Fibroblast of skin of right biceps (primary cell): ENCODE data around the gene EEF1A2.
"Not testable (repeated sequence)": the region's sequence is repeated elsewhere in the genome, so short reads cannot be mapped to it uniquely, and the experiment has no call there.

Experiments used
- DNase-seq: peaks from one replicate; pipeline ENCODE4 v3.0.0-alpha.2; 2013

Gene EEF1A2

DNA sequence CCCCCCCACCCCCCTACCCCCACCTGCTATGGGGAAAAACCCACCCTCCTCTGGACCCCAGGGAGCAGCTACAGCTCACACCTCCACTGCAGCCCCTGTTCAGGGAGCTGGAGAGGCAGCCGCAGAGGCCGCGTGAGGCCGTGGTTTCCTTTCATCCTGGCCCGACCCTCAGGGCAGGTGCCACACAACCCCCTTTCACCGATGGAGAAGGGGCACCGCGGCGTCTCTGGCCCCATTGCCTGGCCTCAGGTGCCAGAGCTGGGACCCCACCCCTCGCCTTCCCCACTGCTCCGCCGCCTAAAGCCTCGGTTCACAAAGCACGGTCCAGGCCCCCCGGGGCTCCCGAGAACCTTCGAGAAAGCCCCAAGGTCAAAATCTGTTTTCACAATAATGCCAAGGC is 14.6 kb downstream of the EEF1A2 start:
- DNase-seq, result no peak

DNA sequence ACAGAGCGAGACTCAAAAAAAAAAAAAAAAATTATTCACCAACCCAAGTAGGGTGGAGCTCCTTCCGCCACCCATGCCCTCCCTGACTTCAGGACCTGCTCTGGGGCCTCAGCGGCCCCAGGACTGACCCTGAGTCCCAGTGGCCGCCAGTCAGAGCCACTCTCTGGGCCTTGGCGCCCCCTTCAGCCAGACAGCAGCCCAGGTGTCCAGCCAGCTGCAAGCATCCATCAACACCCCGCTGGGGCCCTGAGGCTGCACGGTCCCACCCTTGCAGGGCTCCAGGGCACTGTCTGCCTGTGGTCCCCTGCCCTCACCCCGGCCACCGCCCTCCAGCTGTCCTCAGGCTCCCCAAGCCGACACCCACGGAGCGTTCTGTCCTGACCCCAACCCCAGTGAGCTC is 15.0 kb downstream of the EEF1A2 start:
- no peak for DNase-seq

DNA sequence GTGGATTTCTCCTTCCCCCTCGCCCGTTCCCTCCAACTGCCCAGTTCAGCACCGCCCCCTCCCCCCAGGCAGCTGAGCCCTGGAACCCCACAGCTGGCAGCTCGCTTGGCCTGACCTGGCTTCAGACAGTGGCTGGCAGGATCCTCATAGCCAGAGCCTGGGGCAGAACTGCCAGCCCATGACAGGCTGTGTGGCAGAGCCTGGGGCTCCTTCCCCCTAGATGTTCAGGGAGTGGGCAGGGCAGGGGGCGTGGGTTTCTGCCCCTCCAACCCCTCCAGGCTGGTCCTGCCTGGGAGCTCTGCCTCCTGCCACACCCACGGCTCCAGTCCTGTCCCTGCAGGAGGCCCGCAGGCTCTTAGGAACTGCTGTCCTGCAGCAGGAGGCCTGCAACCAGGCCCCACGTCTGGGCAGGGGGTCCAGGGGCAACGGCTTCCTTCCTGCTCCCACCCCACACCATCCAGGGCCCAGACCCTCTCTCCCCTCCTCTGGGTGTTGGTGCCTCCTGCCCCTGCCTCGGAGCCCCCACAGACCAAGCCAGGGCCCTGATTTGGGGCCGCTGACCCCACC is 16.8 kb downstream of the EEF1A2 start:
- no peak for DNase-seq

DNA sequence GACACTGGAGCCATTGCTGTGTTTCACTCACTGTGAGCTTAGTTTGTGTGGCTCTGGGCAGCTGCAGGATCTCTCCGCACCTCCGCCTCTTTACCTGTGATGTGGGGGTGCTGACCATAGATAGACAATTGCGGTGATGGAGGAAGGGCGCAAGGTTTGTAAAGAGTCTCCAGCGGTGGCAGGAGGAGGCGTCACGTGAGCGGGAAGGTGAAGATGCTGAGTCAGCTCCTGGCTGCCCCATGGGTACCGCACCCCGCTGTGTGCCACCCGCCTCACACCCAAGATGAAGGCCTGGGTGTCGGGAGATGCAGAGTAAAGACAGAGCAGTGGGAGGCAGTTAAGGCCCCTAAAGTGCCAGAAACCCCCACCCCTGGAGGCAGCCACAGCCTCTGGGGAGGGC is 17.4 kb downstream of the EEF1A2 start:
- no peak for DNase-seq

DNA sequence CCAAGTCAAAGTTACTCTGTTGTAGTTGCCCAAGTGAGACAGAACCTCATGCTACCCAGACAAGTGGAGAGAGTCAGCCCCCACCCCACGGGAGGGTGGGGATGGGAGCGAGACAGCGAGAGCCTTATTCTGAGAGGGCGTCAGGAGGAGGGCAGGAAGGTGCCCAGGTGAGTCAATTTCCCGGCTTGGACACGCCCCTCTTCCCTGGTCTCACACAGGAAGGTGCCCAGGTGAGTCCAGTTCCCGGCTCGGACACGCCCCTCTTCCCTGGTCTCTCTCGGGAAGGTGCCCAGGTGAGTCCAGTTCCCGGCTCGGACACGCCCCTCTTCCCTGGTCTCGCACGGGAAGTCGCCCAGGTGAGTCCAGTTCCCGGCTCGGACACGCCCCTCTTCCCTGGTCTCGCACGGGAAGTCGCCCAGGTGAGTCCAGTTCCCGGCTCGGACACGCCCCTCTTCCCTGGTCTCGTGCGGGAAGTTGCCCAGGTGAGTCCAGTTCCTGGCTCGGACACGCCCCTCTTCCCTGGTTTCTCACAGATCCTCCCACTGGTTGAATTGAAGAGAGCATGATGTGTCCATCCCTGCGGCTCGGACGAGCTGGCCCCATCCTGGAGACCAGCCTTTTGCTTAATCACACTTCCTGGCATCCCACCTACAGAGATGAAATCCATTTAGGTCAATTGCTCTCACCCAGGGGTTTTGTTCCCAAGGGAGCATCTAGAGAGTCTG is 19.0 kb downstream of the EEF1A2 start:
- DNase-seq, result not testable (repeated sequence)

DNA sequence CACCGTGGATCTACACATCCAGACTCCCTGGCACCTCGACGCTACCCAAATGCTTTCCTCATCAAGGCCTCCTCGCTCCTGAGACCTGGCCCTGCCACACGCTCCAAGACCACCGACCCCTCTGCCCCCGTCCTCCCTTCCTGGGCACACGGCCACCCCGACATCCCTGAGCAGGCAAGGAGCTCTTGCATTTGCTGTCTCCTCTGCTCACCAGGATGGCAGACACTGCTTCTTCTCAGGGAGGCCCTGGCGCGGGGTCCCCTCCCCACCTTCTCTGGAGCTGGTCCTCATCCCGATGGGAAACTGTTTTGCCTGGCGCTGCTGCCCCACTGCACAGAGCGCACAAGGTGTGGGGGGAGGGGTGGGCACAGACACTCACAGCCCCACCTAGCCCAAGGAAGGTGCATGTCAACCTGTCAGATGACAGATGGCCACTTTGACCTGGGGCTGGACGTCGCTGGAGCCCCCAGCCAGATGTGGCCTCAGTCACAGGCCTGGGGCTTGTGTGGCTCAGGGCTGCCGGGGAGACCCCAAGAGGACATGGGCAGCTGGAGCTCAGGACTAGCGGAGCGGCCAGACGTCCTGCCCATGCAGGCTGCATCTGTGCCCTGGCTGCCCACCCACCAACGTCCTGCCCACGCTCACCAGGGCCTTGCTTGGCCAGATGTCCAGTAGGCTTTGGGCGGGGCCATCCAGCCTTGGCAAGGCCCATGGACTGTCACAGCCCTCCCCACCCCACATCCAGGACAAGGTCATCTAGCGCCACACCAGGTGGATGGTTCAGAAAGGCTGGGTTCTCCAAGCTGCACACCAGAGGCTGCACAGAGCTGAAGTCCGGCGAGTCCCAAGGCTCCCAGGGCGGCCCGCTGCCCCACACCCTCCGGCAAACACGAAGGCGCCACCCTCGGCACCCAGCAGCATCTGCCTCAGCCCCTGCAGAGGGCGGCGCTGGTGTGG is 20.3 kb downstream of the EEF1A2 start:
- DNase-seq, result no peak

DNA sequence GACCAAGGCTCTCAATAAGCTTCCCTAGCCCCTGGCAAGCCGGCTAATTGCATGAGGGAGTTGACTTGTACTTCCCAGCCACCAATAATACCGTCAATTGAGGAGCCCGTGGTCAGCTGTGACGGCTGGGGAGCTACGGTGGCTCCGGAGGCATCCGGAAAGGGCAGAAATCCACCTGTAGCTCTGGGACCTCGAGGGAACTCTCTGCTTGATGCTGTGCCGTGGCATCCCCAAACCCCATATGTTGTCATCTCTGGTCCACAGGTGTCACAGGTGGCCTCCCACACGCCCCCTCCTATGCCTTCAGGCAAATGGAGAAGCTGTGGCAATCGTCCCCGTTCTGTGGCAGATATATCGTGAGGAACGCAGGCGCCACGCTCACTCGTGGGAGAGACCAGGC is 20.9 kb downstream of the EEF1A2 start:
- DNase-seq, result no peak

DNA sequence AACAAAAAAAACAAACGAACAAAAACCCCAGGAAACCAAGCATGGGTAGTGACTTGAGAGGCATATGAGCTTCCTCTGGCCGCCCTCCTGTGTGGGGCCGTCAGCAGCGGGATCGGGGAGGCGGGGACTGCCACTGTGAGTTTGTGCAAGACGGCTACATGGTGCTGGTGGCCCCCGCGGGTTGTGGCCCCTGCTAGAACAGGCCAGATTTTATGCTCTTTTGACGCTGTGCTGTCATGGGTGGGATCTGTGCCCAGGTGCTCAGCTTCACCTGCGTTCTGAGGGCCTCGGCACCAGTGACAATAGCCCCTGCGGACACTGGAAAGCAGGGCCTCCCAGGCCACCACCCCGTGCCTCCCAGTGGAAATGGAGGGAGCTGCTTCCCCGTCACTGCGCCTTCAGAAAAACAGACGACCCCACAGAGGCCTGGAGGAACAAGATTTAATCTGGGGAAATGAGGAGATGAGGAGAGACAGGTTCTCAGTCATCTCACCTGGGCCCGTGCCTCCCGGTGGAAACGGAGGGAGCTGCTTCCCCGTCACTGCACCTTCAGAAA is 21.7 kb downstream of the EEF1A2 start:
- DNase-seq, result no peak

DNA sequence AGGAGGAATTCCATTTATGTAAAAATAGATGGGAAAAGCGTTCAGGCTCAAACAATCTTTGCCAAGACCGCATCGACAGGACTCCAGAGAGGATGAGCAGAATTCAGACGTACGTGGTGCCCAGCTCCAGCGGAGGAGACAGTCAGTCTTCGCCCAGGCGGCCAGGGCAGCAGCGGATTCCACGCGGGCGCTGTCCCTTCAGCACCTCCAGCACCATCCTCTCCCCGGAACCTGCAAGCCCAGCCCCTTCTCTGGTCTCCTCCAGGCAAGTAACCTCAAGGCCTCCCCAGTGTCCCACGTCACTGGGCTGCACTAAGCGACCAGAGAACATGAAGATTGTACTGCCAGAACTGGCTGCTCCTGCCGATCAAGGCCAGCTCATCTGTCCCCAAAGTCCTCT is 23.7 kb downstream of the EEF1A2 start:
- DNase-seq, result no peak

DNA sequence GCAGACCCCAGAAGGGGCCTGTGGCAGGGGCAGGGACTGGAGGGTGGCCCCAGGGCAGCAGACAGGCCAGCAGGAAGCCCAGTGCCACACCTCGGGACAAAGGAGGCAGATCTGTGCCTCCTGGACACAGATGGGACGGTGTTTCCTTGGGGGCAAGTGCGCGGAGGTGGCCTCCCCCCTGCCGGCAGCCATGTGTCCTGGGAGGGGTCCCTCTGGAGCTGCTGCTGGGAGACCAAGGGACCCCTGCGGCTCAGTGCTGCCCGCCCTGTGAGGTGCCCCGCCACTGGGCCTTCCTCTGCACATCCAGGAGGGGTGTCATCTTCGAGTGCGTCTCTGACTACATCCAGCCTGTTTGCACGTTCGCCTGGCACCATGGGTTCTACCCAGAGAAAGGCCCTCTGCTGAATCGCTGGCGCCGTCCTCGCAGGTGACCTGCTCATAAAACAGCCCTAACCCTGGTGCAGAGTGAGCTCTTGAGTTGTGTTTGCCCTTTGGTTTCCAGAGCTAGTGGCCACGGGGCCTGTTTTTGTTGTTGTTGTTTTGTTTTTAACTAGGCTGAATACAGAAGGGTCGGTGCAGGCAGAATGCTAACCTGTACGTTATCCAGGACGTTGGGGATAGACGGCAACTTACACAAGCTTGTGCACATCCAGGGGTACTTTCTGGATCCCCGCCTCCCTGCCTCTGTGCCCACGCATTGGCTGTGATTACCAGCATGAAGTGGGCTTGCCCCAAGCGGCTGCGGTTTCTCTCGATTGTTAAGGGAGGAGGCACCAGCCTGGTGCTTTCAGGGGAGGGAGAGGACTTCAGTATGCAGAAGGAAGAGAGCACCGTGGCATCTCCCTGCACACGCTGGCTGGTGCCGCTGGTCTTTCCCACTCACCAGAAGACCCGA is 25.1 kb downstream of the EEF1A2 start:
- no peak for DNase-seq

DNA sequence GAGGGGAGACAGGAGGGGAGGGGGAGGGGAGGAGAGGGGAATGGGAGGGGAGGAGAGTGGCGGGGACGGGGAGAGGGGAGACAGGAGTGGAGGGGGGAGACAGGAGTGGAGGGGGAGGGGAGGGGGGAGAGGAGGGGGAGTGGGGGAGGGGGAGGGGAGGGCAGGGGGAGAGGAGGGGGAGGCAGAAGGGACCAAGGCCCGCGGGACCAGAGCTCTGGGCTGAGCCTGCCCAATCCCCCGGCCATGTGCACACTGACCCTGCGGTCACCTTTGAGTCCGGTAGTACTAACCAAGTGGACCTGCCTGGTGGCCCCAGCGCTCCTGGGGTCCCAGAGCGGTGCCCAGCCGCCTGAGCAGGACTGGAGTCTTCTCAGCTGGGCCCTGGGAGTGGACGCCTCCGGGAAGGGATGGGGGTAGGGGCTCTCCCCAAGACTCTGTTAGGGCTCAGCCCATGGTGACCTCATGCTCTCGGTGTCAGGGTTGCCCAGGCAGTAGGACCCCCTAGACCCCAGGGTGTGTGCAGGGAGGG is 26.0 kb downstream of the EEF1A2 start:
- no peak for DNase-seq

DNA sequence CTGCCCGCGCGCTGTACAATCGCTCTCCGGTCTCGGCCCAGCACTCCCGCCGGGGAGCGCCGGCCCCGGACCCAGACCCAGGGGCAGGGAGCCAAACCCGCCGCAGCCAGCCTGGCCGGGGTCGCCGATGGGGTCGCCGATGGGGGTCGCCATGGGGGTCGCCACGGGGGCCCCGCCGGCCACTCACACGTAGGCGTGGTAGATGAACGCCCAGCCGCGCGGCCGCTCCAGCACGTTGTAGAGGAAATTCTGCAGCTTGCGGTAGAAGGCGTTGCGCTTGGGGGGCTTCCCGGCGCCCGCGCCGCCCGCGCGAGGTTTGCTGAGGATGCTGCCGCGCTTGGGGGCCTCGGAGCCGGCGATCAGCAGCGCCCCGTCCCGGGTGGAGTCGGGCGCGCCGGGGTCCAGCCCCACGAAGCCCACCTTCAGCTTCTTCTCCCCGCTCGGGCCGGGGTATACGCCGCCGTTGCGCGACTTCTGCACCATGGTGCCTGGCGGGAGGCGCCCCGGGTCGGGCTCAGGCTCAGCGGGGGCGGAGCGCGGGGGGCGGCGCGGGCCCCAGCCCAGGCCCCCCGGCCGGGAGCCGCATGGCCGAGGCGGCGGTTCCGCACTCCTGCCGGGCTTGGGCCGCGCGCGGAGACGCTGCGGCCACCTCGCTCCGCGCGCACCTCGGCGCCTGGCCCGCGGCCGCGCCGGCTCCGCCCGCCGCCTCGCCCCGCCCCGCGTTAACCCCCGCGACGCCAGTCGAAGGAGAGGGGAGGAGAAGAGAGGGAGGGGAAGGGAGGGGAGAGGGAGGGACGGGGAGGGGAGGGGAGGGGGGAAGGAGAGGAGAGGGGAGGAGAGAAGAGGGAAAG is 26.7 kb downstream of the EEF1A2 start, which contains the start of gene KCNQ2:
Gene KCNQ2, minus strand, starts transcription at position 675 of the 851 bp plus-strand sequence. Its CDS starts 192 bp downstream, at position 483.
- no peak for DNase-seq

DNA sequence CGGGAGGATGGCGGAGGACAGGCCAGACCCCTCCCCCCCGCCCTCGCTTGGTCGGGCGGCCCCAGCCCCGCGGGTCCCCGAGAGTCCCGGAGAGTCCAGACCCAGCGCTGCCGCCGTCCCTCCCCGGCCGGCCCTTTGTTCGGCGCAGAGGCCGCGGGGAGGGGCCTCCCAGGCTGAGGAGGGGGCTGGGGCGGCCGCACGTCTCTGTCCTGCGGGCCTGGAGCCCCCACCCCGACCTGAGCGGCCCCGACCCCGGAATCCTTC is 27.2 kb downstream of the EEF1A2 start:
- no peak for DNase-seq

DNA sequence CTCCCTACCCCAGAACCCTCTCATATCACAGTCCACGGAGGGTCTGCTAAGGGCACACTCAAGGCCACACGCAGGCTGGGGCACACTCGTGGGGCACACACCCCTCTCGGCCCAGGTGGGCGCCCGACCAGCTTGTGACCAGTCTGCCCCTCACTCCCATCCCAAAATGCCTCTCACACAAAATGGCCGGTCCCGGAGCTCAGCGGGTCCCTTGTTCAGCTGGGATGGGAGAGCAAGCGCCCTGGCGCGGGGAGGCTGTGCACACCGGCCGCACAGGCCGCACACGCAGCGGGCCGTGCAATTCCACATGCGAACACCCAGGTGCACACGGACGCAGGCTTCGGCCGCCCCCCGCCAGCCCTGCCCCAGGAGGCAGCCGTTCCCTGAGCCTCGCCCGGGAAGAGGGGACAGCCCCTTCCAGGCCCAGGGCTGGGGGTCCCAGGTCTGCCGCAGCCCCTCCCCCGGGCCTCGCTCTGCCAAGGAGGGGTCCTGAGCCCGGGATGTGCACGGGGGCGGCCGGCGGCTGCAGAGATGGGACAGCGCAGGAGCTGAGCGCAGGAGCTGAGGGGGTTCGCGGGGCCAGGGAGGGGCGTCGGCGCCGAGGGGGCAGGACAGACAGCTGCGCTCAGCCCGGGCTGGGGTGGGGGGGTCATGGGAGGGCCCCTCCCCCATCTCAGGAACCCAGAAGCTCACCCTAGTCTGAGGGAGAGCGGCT is 27.7 kb downstream of the EEF1A2 start:
- no peak for DNase-seq

DNA sequence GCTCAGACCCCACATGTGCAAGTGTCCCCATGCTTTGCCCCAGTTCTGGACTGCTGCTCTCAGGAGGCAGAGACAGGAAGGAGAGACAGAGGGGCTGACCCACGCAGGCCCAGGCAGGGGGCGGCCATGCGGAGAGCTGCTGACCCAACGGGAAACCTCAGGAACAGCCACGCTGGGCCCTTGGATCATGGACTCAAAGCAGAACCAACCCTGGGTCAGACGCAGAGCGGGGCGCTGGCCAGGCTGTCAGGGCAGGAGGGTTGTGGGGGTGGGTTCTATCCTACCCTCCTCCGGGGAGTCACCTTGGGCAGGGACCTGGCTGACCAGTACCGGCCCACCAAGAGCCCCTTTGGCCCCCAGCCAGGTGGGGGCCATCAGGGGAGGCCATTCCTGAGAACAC is 28.5 kb downstream of the EEF1A2 start:
- DNase-seq, result no peak

DNA sequence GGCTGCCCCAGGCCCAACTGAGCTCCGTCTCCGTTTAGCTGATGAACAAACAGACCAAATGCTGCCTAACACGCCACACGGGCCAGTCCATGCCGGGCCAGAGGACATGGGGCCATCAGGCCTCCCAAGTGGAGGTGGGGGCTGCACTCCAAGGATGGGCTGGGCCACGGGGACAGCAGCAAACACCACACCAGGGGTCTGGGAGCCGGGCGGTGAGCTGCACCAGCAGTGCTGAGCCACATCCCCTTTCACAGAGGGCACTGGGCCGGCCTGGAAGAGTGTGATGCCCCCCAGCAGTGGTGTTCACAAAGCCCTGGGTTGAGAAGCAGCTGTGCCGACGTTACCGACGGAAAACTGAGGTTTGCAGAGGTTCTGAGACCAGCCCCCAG is 29.2 kb downstream of the EEF1A2 start:
- no peak for DNase-seq

DNA sequence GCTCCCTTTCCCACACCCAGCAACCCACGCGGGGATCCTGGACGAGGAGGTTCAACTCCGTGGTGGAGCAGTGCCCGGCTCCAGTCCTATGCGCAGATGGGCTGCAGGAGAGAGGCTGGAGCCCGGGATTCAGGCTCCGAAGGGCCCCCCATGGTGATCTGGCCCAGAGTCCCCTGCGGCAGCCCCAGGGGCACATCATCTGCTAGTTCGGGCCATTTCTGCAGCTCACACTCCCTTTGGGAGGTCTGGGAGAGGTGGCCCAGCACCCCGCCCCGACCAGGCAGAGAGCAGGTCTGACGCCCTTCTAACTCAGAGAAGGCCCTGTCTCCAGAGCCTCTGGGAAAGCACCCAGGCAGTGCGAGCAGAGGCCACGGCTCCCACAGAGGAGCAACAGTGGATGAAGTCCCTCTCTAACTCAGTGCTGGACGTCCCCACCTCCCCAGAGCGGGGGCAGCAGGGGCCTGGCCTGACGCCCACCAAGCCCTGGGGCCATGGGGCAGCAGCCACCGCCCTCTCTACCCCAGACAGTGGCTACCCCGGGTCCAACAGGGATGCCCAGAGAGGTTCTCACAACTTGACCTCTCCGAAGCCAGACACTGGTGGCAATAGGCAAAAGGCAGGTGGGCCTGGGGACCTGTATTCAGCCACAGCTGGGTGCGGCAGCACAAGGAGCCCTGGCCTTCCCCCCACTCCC is 29.7 kb downstream of the EEF1A2 start:
- no peak for DNase-seq

DNA sequence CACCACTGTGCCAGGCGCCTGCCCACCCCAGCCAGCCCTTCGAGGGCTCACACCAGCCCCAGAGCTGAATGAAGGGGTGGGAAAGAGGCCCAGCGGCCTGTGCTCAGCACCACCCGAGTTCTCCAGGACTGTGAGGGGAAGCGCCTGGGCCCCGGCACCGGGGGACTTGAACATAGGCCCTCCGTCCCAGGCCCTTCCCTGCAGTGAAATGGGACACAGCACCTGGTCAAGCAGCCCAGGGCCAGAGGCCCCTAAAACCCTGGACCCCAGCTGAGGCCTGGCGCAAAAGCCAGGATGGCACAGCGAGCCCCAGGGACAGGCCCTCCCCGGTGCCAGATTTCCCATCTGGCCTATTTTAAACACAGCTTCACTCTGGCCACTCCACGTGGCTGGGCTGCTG is 30.5 kb downstream of the EEF1A2 start:
- DNase-seq, result no peak

DNA sequence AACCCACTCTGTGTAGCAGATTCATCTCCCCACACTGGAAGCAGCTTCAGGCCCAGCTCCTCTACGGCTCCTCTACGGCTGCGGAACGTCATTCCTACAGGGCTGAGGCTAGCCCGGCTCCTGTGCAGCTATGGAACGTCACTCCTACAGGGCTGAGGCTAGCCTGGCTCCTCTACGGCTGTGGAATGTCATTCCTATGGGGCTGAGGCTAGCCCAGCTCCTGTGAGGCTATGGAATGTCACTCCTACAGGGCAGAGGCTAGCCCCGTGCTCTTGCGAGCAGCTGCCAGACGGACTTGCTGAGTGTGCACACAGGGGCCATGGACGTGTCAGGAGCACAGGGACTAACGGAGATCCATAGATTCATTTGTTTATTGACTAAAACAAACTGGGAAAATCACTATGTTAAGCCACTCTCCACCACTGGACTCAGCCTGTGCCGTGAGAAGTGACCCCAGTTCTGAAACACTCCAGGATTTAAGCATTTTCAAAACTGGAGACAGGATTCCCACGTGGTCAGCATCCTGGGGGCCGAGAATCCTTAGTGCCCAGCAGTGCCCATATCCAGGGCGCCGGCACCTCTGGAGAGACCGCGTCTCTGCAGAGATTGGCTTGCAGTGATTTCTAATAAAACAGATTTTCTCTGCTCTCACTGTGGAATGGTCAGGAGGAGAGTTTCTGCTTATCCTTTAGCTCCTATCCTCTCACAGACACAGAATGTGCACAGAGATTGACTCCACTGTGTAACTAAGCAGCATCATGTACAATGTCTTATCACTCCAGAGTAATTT is 31.4 kb downstream of the EEF1A2 start:
- DNase-seq, result no peak
